GM12878 (cell line): Measurements from ENCODE around the gene MBOAT7. TPM values are rescaled to one million over a fixed set of nuclear protein-coding genes. Genes with fewer than 3 reads are reported as not detected.

ENCODE experiments used
- ATAC-seq: fragments of 200-7000 bp; cut with Tn5 transposase; 3 replicates; pipeline ENCODE4 v1.9.1; 2020; ENCODE audit warnings: mild to moderate bottlenecking, moderate library complexity
- BruUV-seq: library from RNA; stranded (reverse); fragments of 400-500 nt; replicated peaks from 2 replicates; lab custom pipeline; 2021; lab: Mats Ljungman, UMichigan
- CTCF ChIA-PET: fragments of 300-600 bp; sonication (Branson Sonifier 250); formaldehyde crosslinking; extraction: SDS; loops from one replicate; lab custom pipeline; 2021; ENCODE audit warnings: inconsistent platforms; lab: Yijun Ruan, JAX
- POLR2A ChIA-PET: fragments of 350-600 bp; formaldehyde crosslinking; extraction: SDS; loops from one replicate; lab custom pipeline; 2021; ENCODE audit warnings: inconsistent platforms; lab: Charles Lee
- RAD21 ChIA-PET: fragments of 300-600 bp; sonication (Branson Sonifier 250); formaldehyde crosslinking; loops from one replicate; lab custom pipeline; 2023; ENCODE audit warnings: antibody characterized with exemption; ENCODE audit not compliant: unreplicated experiment; lab: Charles Lee
- SMC1A ChIA-PET: fragments of 300-600 bp; sonication (Branson Sonifier 250); formaldehyde crosslinking; loops from one replicate; lab custom pipeline; 2023; ENCODE audit not compliant: unreplicated experiment, uncharacterized antibody; lab: Charles Lee
- DNase-seq: peaks from one replicate; pipeline ENCODE4 v3.0.0-alpha.2; 2011; ENCODE audit warnings: low read depth, low spot score
- FAIRE-seq: peaks from 3 replicates; lab custom pipeline; 2011; peaks lifted over from hg19 to GRCh38; lab: Jason Lieb, UNC
- H2AFZ ChIP-seq: 2 replicates; pipeline ENCODE4 v1.6.0; 2011; ENCODE audit warnings: low read depth, low read length, control low read depth; ENCODE audit not compliant: control insufficient read depth
- H3K27ac ChIP-seq: 2 replicates; pipeline ENCODE4 v1.5.1; 2011; ENCODE audit warnings: control low read depth; ENCODE audit not compliant: control insufficient read depth, insufficient read depth
- H3K27me3 ChIP-seq, 2 experiments: replicated peaks in 1 of 2; 2 replicates each; pipeline versions ENCODE4 v1.6.0 to v1.6.1; 2011; ENCODE audit warnings: low read length in 1 of 2; ENCODE audit not compliant: control insufficient read depth in 2 of 2, insufficient read depth in 2 of 2
- H3K36me3 ChIP-seq, 2 experiments: 2 replicates each; pipeline ENCODE4 v1.5.1; 2011; ENCODE audit warnings: low read length in 1 of 2; ENCODE audit not compliant: control insufficient read depth in 2 of 2, insufficient read depth in 2 of 2
- H3K4me1 ChIP-seq: 2 replicates; pipeline ENCODE4 v1.6.1; 2011; ENCODE audit warnings: mild to moderate bottlenecking, low read length, moderate library complexity, mixed read lengths; ENCODE audit not compliant: control insufficient read depth, insufficient read depth
- H3K4me2 ChIP-seq: 2 replicates; pipeline ENCODE4 v1.6.0; 2011; ENCODE audit warnings: control low read depth; ENCODE audit not compliant: control insufficient read depth, insufficient read depth
- H3K4me3 ChIP-seq: fragments of 200-600 bp; sonication (generic); 2 replicates; pipeline ENCODE4 v1.5.1; 2016
- H3K79me2 ChIP-seq: 2 replicates; pipeline ENCODE4 v1.6.0; 2011; ENCODE audit warnings: low read length; ENCODE audit not compliant: control insufficient read depth, insufficient read depth
- H3K9ac ChIP-seq: 2 replicates; pipeline ENCODE4 v1.8.0; 2011; ENCODE audit warnings: low read length, control low read depth, mixed read lengths; ENCODE audit not compliant: control insufficient read depth, insufficient read depth
- H3K9me3 ChIP-seq: replicated peaks from 3 replicates; pipeline ENCODE4 v1.5.1; 2011; ENCODE audit warnings: mild to moderate bottlenecking, low read length; ENCODE audit not compliant: control insufficient read depth, insufficient read depth
- H4K20me1 ChIP-seq: 2 replicates; pipeline ENCODE4 v1.6.0; 2011; ENCODE audit not compliant: control insufficient read depth, insufficient read depth
- ASH2L ChIP-seq: fragments of 300-600, 200-600 bp; sonication (generic); IDR thresholded peaks from 2 replicates; pipeline ENCODE4 v1.6.1; 2017; ENCODE audit warnings: low read depth, mild to moderate bottlenecking, borderline replicate concordance
- BHLHE40 ChIP-seq, 2 experiments: fragments of 450-650 bp in 1 of 2; IDR thresholded peaks; 2 replicates each; pipeline ENCODE4 v1.6.1; 2011 to 2017; ENCODE audit warnings: low read depth in 2 of 2, borderline replicate concordance in 1 of 2, improper control_type of control experiment in 1 of 2, low read length in 1 of 2, mild to moderate bottlenecking in 1 of 2
- CREB1 ChIP-seq: IDR thresholded peaks from 2 replicates; pipeline ENCODE4 v1.6.1; 2012; ENCODE audit warnings: low read depth, mild to moderate bottlenecking, inconsistent platforms
- E2F8 ChIP-seq: fragments of 450-650 bp; IDR thresholded peaks from 2 replicates; pipeline ENCODE4 v1.6.1; 2018; ENCODE audit warnings: mild to moderate bottlenecking, low read depth, moderate library complexity; ENCODE audit not compliant: partially characterized antibody
- EP300 ChIP-seq, 2 experiments: fragments of 150-350 bp in 1 of 2; IDR thresholded peaks; 2 replicates each; pipeline ENCODE4 v1.6.1; 2011 to 2012; ENCODE audit warnings: low read depth in 2 of 2, low read length in 2 of 2, borderline replicate concordance in 1 of 2, improper control_type of control experiment in 1 of 2, inconsistent platforms in 1 of 2; ENCODE audit not compliant: control insufficient read depth in 1 of 2
- ETV6 ChIP-seq, 2 experiments: fragments of 450-650 bp in 1 of 2; IDR thresholded peaks in 1 of 2; conservative IDR thresholded peaks in 1 of 2; 2 replicates each; pipeline ENCODE4 v1.6.1; 2014; ENCODE audit warnings: antibody characterized with exemption in 1 of 2, borderline replicate concordance in 1 of 2, low read depth in 1 of 2, mild to moderate bottlenecking in 1 of 2, moderate library complexity in 1 of 2
- GATAD2B ChIP-seq: fragments of 450-650 bp; conservative IDR thresholded peaks from 2 replicates; pipeline ENCODE4 v1.6.1; 2017; ENCODE audit warnings: low read depth, mild to moderate bottlenecking, moderate library complexity
- HSF1 ChIP-seq: fragments of 150-350 bp; IDR thresholded peaks from 2 replicates; pipeline ENCODE4 v1.6.1; 2014; ENCODE audit warnings: mild to moderate bottlenecking, low read depth, low read length
- IKZF1 ChIP-seq: fragments of 450-650 bp; conservative IDR thresholded peaks from 2 replicates; pipeline ENCODE4 v1.6.1; 2017; ENCODE audit warnings: antibody characterized with exemption, mild to moderate bottlenecking
- KLF5 ChIP-seq: fragments of 450-650 bp; IDR thresholded peaks from 2 replicates; pipeline ENCODE4 v1.6.1; 2014; ENCODE audit warnings: mild to moderate bottlenecking; ENCODE audit not compliant: partially characterized antibody
- MEF2A ChIP-seq: IDR thresholded peaks from 2 replicates; pipeline ENCODE4 v1.6.1; 2011; ENCODE audit warnings: low read depth, mild to moderate bottlenecking, low read length, moderate library complexity; ENCODE audit not compliant: insufficient read depth
- NBN ChIP-seq: fragments of 450-650 bp; IDR thresholded peaks from 2 replicates; pipeline ENCODE4 v1.6.1; 2016
- NKRF ChIP-seq: fragments of 450-650 bp; conservative IDR thresholded peaks from 2 replicates; pipeline ENCODE4 v1.6.1; 2017; ENCODE audit warnings: mild to moderate bottlenecking, moderate library complexity
- RELA ChIP-seq: fragments of 450-650 bp; IDR thresholded peaks from 2 replicates; pipeline ENCODE4 v1.8.0; 2014; ENCODE audit warnings: borderline replicate concordance; ENCODE audit not compliant: partially characterized antibody
- SPI1 ChIP-seq: IDR thresholded peaks from 2 replicates; pipeline ENCODE4 v1.6.1; 2011; ENCODE audit warnings: low read depth, mild to moderate bottlenecking, low read length, moderate library complexity, borderline replicate concordance; ENCODE audit not compliant: insufficient read depth
- TARDBP ChIP-seq: IDR thresholded peaks from 2 replicates; pipeline ENCODE4 v1.6.1; 2016; ENCODE audit warnings: borderline replicate concordance
- ZNF622 ChIP-seq: fragments of 450-650 bp; IDR thresholded peaks from 2 replicates; pipeline ENCODE4 v1.6.1; 2017; ENCODE audit warnings: mild to moderate bottlenecking, inconsistent platforms
- ZSCAN29 ChIP-seq: fragments of 450-650 bp; IDR thresholded peaks from 2 replicates; pipeline ENCODE4 v1.6.1; 2017; ENCODE audit warnings: mild to moderate bottlenecking, moderate library complexity
- WGBS: methylation state at CpG from one replicate; pipeline ENCODE4 v1.1.6; 2016; ENCODE audit warnings: low lambda C conversion rate; ENCODE audit not compliant: insufficient replicate concordance, insufficient coverage; ENCODE audit errors: missing lambda C conversion rate; 5-methylcytosine and 5-hydroxymethylcytosine counted together
- in situ Hi-C: fragments of 300-500 bp; cut with MboI; formaldehyde crosslinking; loops from 9 replicates; pipeline ENCODE4 v1.14.3; 2018; ENCODE audit warnings: mixed read lengths
- intact Hi-C: fragments of 100-400 bp; cut with micrococcal nuclease; formaldehyde crosslinking; loops from one replicate; pipeline ENCODE4 v1.14.2; 2022; ENCODE audit not compliant: unreplicated experiment
- polyA plus RNA-seq, 11 experiments: library from polyadenylated mRNA; depleted of rRNA in 4 of 11; unstranded in 6 of 11; stranded (reverse) in 5 of 11; fragments of >200 nt; fragmentation: Nextera tagmentation in 4 of 11; fragmentation: Illumina TruSeq in 1 of 11; extraction: Ambion mirVana in 4 of 11; extraction: Trizol in 1 of 11; gene quantifications; 1 replicate in 1 of 11; 2 replicates in 10 of 11; pipeline versions ENCODE4 v1.2.1 to v1.2.3, GENCODE V29; 2011 to 2016; ENCODE audit warnings: inconsistent platforms in 2 of 11, missing spikeins in 2 of 11, low read depth in 1 of 11
- total RNA-seq, 4 experiments: library from RNA; depleted of rRNA in 3 of 4; stranded (reverse); fragments of >200 nt in 3 of 4; fragmentation: Illumina TruSeq in 1 of 4; extraction: Trizol in 1 of 4; gene quantifications; 2 replicates each; pipeline versions ENCODE4 v1.2.1 to v1.2.3, GENCODE V29; 2013 to 2021

MBOAT7 gene
- total and polyA plus RNA-seq, 10 of the 15 experiments (the other 5 are each of a cell fraction or from before 2014, with no cell fraction given) = 0.69 to 44.5 (median 21.7) TPM

- no TSS peak for BruUV-seq
- RAD21 ChIA-PET = no interaction called here
- Histone ChIP-seq H3K79me2 (no peaks in the 10 kb centered on the region), H2AFZ (no peak overlapping the region), H4K20me1 (no peaks in the 10 kb centered on the region), H3K36me3 (peaks cover 8 to 31% of the 10 kb centered on the region in 2 experiments), H3K27me3 (no peaks in the 10 kb centered on the region), H3K4me1 (no peaks in the 10 kb centered on the region), H3K9me3 (no peaks in the 10 kb centered on the region), H3K4me2 (no peak overlapping the region), H3K9ac (no peak overlapping the region), H3K27ac (no peak overlapping the region), H3K4me3 (no peak overlapping the region)
- 96% methylated on average over 13 of the region's 19 CpGs for WGBS
- CTCF ChIA-PET = interaction anchor here (0.6 kb wide), 1 partner anchor 93 kb away, joined by 3 read pairs; no protein-coding TSS in a partner anchor
- TF ChIP-seq NKRF (no peak), MEF2A (no peak), TARDBP (no peak), SPI1 (no peak), HSF1 (no peak), BHLHE40 (IDR thresholded peaks at IDR 0.05; ENCODE audit: borderline replicate concordance in 1 of 2, low read depth in 2 of 2, low read length in 1 of 2) (no peak), ZNF622 (no peak), IKZF1 (no peak), ZSCAN29 (no peak), GATAD2B (no peak), EP300 (IDR thresholded peaks at IDR 0.05; ENCODE audit: borderline replicate concordance in 1 of 2, control insufficient read depth in 1 of 2, low read depth in 2 of 2, low read length in 2 of 2) (no peak), E2F8 (no peak), CREB1 (no peak), ETV6 (conservative IDR thresholded peaks at IDR 0.05 in 1 of 2, IDR thresholded peaks at IDR 0.05 in 1 of 2; ENCODE audit: borderline replicate concordance in 1 of 2, low read depth in 1 of 2) (no peak), RELA (no peak), NBN (no peak), KLF5 (no peak), ASH2L (no peak)
- in situ Hi-C loops (no loop called here), intact Hi-C loops (no loop called here)
- no peak for ATAC-seq
- SMC1A ChIA-PET = no interaction called here
- DNase-seq = no peak
- no peak for FAIRE-seq
- POLR2A ChIA-PET = interaction anchor here (1.2 kb wide), 1 partner anchor 13 kb away, joined by 5 read pairs; no protein-coding TSS in a partner anchor
Measured at GRCh38 chr19:54124393-54124792, 65.0 kb downstream of the MBOAT7 start.
